PC-9 (cell line): Measurements from ENCODE around the gene MTG2.

Experiments used
- CTCF ChIP-seq: fragments of 200-600 bp; sonication (generic); conservative IDR thresholded peaks from 2 replicates; pipeline ENCODE4 v1.6.1; 2017; ENCODE audit warnings: mixed run types, antibody characterized with exemption, mild to moderate bottlenecking, moderate library complexity
- EZH2 ChIP-seq: fragments of 200-600 bp; sonication (generic); IDR thresholded peaks from 2 replicates; pipeline ENCODE4 v1.8.0; 2017; ENCODE audit warnings: antibody characterized with exemption, low read depth

GRCh38 chr20:62141043-62141396, 41.8 kb upstream of the MTG2 start:
- no peak for TF ChIP-seq CTCF
- no peak for TF ChIP-seq EZH2
